Smooth muscle cell of the umbilical artery (primary cell): ENCODE measurements around the gene MR1. TPM values are rescaled to one million over a fixed set of nuclear protein-coding genes. Genes with fewer than 3 reads are reported as not detected.

Source experiments
- total RNA-seq: library from RNA; depleted of rRNA; stranded (reverse); fragments of >200 nt; gene quantifications from 2 replicates; pipeline ENCODE4 v1.2.3, GENCODE V29; 2014

The MR1 gene
- total RNA-seq: 14.9 and 16.6 TPM in 2 replicates

DNA sequence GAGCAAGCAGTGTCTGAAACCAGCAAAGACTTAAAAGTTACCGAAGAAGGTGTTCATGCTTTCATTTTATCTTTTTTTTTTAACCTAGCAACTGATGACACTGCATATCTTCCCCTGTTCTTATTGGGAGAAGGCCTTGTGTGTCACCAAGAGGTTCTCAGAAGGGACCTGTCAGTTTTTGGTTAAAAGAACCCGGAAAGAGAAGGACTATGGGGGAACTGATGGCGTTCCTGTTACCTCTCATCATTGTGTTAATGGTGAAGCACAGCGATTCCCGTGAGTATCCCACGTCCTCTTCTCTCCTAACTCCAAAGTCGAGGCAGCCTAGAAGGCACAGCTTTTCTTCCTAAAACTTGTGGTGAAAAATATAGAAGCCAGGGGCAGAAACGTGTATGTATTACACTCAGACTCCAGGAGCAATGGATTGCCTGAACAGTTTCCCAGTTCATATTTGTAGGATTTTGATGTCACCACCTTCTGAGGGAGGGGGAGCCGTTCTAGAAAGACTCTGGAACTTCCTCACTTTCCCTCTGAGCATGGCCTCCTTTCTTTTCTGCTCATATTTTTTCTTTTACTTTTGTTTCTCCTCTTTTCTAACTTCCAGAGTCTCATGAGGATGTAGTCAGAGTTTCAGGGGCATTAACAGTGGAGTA lies at the start of gene MR1:
Gene MR1 (plus strand): TSS at position 185 of the 653 bp plus-strand sequence. CDS start 25 bp downstream, at position 210.

DNA sequence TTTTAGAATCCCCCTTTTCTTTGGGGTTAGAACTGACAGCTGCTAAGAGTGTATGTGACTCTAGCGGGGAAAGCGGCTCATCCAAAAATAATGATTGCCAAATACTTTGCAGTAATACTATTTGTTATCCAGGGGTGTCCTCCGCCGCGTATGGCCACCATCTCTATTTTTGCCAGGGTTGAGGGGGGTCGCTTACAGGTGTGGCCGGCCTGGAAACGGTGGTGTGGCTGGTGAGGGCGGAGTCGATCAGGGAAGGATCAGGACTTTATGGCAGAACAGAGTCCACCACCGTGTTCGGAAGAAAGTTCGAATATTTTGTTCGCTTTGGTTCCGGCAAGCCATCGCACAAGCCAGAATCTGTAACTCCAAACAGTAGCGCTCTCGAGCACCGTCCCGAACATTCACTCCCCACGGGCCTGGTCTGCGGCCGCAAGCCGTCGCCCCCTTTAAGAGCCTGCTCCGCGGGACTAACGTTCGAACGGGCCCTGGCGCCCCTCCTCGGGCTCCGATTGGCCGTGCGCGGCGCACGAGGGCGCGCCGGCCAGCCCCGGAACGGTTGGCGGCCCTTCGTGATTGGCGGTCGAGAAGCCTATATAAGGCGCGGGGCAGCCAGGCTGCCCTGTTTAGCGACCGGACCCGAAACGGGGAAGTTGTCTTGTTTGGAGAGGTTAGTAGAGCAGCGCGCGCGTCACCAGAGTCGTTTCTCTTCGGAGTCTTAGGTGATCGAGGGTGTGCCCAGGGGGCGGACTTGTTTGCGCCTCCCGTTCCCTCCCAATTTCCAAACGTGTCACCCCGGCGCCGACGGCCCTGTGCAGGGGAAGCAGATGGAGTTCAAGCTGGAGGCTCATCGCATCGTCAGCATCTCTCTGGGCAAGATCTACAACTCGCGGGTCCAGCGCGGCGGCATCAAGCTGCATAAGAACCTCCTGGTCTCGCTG lies 54.6 kb downstream of the MR1 start, which contains the start of gene IER5:
Gene IER5 (plus strand): TSS at position 622 of the 938 bp plus-strand sequence. CDS start 203 bp downstream, at position 825.

Other genes with a start within 250 kb of the MR1 start
- gene KIAA1614, start 121.1 kb upstream of the MR1 start, total RNA-seq: 2.1 and 3.0 TPM in 2 replicates
- gene STX6, start 11.1 kb upstream of the MR1 start, total RNA-seq: 29.4 and 32.0 TPM in 2 replicates
- gene IER5, start 54.7 kb downstream of the MR1 start, total RNA-seq: 15.1 and 15.4 TPM in 2 replicates